MM.1S (cell line): Measurements from ENCODE around the gene SSX2IP.

Experiments
- DNase-seq: peaks from one replicate; pipeline ENCODE4 v3.0.0-alpha.2; 2015
- H2AFZ ChIP-seq: fragments of 300-600 bp; sonication (generic); 2 replicates; pipeline ENCODE4 v1.6.0; 2016; ENCODE audit warnings: antibody characterized with exemption, low read length
- H3F3A ChIP-seq: fragments of 300-600 bp; sonication (generic); 2 replicates; pipeline ENCODE4 v1.6.1; 2016; ENCODE audit warnings: mild to moderate bottlenecking, antibody characterized with exemption, low read length, moderate library complexity, mixed read lengths; ENCODE audit not compliant: insufficient read depth
- H3K27ac ChIP-seq: fragments of 300-600 bp; sonication (generic); 2 replicates; pipeline ENCODE4 v1.5.1; 2016; ENCODE audit warnings: mild to moderate bottlenecking, low read length
- H3K27me3 ChIP-seq: fragments of 300-600 bp; sonication (generic); replicated peaks from 2 replicates; pipeline ENCODE4 v1.6.0; 2016; ENCODE audit warnings: low read length; ENCODE audit not compliant: insufficient read depth
- H3K36me3 ChIP-seq: fragments of 300-600 bp; sonication (generic); replicated peaks from 2 replicates; pipeline ENCODE4 v1.6.1; 2016; ENCODE audit warnings: mild to moderate bottlenecking, low read length, mixed read lengths; ENCODE audit not compliant: insufficient read depth
- H3K4me1 ChIP-seq: fragments of 300-600 bp; sonication (generic); 2 replicates; pipeline ENCODE4 v1.6.1; 2016; ENCODE audit warnings: low read length, mixed read lengths
- H3K4me2 ChIP-seq: fragments of 300-600 bp; sonication (generic); 2 replicates; pipeline ENCODE4 v1.6.0; 2016; ENCODE audit warnings: low read depth, low read length
- H3K4me3 ChIP-seq: fragments of 300-600 bp; sonication (generic); 2 replicates; pipeline ENCODE4 v1.5.1; 2016; ENCODE audit warnings: low read length, mixed read lengths
- H3K79me2 ChIP-seq: fragments of 300-600 bp; sonication (generic); 2 replicates; pipeline ENCODE4 v1.6.1; 2016; ENCODE audit warnings: mixed run types, low read length, mixed read lengths
- H3K9ac ChIP-seq: fragments of 300-600 bp; sonication (generic); 2 replicates; pipeline ENCODE4 v1.6.1; 2016; ENCODE audit warnings: low read length, mixed read lengths
- H3K9me2 ChIP-seq: fragments of 300-600 bp; sonication (generic); replicated peaks from 2 replicates; pipeline ENCODE4 v1.6.1; 2016; ENCODE audit warnings: mild to moderate bottlenecking, low read length, mixed read lengths; ENCODE audit not compliant: insufficient read depth
- H3K9me3 ChIP-seq: fragments of 300-600 bp; sonication (generic); replicated peaks from 2 replicates; pipeline ENCODE4 v1.6.1; 2016; ENCODE audit warnings: mild to moderate bottlenecking, low read length, mixed read lengths; ENCODE audit not compliant: insufficient read depth
- H4K20me1 ChIP-seq: fragments of 300-600 bp; sonication (generic); 2 replicates; pipeline ENCODE4 v1.6.1; 2016; ENCODE audit warnings: mild to moderate bottlenecking, low read length, moderate library complexity, mixed read lengths; ENCODE audit not compliant: insufficient read depth
- EZH2 ChIP-seq: fragments of 300-600 bp; sonication (generic); optimal IDR thresholded peaks from 2 replicates; pipeline ENCODE3; 2017; ENCODE audit warnings: low read depth, mild to moderate bottlenecking, antibody characterized with exemption, low read length, mixed read lengths
- EZH2phosphoT487 ChIP-seq: fragments of 300-600 bp; sonication (generic); IDR thresholded peaks from 2 replicates; pipeline ENCODE4 v1.6.1; 2018; ENCODE audit warnings: antibody characterized with exemption, low read length
- TF ChIP-seq, protein P1 (sequence below): fragments of 300-600 bp; sonication (generic); IDR thresholded peaks from 2 replicates; pipeline ENCODE4 v1.5.1; 2016; ENCODE audit warnings: antibody characterized with exemption, low read length, mixed read lengths

The SSX2IP gene

DNA sequence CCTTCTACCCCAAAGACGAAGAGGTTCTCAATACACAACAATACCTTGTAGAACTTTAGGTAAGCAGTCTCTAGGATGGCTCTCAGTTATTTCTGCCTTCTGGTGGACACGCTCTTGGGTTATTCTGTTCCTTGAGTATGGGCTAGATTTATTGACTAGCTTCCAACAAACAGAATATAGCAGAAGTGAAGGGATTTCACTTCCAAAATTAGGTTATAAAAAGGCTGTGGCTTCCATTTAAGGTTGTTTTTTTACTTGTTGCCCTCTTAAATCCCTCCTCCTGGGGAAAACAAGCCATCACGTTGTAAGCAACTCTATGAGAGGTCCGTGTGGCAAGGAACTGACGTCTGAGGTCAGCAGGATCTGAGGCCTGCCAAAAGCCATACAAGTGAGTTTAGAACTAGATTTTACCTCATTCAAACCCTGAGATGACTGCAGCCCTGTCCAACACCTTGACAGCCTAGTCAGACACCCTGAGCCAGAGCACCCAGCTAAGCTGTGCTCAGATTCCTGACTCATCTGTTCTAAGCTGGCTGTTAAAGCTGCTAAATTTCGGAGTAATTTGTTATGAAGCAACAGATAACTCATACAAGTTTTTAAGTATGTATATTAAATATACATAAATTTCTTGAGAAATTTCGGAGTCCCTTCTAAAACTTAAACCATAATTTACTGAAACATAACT is 12.7 kb downstream of the SSX2IP start:
- no peaks in the 10 kb centered on the region for H3K9me3 ChIP-seq
- H3K27ac ChIP-seq = no peak overlapping the region
- H3K4me1 ChIP-seq = no peaks in the 10 kb centered on the region
- no peaks in the 10 kb centered on the region for H3K9me2 ChIP-seq
- H3K36me3 ChIP-seq = no peaks in the 10 kb centered on the region
- no peak for DNase-seq
- no peaks in the 10 kb centered on the region for H3K79me2 ChIP-seq
- H3K4me3 ChIP-seq = no peak overlapping the region
- H2AFZ ChIP-seq = no peak overlapping the region
- H4K20me1 ChIP-seq = no peaks in the 10 kb centered on the region
- H3F3A ChIP-seq = no peaks in the 10 kb centered on the region
- no peak for TF ChIP-seq EZH2
- TF ChIP-seq, protein P1, sequence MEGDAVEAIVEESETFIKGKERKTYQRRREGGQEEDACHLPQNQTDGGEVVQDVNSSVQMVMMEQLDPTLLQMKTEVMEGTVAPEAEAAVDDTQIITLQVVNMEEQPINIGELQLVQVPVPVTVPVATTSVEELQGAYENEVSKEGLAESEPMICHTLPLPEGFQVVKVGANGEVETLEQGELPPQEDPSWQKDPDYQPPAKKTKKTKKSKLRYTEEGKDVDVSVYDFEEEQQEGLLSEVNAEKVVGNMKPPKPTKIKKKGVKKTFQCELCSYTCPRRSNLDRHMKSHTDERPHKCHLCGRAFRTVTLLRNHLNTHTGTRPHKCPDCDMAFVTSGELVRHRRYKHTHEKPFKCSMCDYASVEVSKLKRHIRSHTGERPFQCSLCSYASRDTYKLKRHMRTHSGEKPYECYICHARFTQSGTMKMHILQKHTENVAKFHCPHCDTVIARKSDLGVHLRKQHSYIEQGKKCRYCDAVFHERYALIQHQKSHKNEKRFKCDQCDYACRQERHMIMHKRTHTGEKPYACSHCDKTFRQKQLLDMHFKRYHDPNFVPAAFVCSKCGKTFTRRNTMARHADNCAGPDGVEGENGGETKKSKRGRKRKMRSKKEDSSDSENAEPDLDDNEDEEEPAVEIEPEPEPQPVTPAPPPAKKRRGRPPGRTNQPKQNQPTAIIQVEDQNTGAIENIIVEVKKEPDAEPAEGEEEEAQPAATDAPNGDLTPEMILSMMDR = no peak
- TF ChIP-seq EZH2phosphoT487 = no peak
- H3K9ac ChIP-seq = no peak overlapping the region
- no peak overlapping the region for H3K4me2 ChIP-seq
- H3K27me3 ChIP-seq = no peaks in the 10 kb centered on the region

DNA sequence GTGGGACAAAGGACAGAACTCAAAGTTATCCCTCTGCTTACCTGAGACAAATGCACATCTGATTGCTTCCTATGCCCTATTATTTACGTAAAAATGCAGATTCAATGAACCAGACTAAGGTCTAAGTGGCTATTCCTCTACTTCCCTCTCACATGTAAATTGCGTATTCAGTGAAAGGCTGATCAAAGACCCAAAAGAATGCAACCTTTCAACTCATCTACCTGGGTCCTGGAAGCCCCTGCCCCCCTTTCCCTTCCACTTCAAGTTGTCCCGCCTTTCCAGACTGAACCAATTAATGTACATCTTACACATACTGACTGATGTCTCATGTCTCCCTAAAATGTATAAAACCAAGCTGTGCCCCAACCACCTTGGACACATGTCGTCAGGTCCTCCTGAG is 14.6 kb downstream of the SSX2IP start:
- DNase-seq = no peak
- H3K4me2 ChIP-seq = no peak overlapping the region
- no peaks in the 10 kb centered on the region for H3K4me1 ChIP-seq
- H3F3A ChIP-seq = no peaks in the 10 kb centered on the region
- H3K9ac ChIP-seq = no peak overlapping the region
- TF ChIP-seq EZH2phosphoT487 (no peak), EZH2 (no peak)
- TF ChIP-seq, protein P1 = no peak
- H4K20me1 ChIP-seq = no peaks in the 10 kb centered on the region
- H3K27ac ChIP-seq = no peak overlapping the region
- H3K9me3 ChIP-seq = no peaks in the 10 kb centered on the region
- no peaks in the 10 kb centered on the region for H3K9me2 ChIP-seq
- H3K4me3 ChIP-seq = no peak overlapping the region
- H3K79me2 ChIP-seq = no peaks in the 10 kb centered on the region
- no peak overlapping the region for H2AFZ ChIP-seq
- H3K27me3 ChIP-seq = no peaks in the 10 kb centered on the region
- H3K36me3 ChIP-seq = no peaks in the 10 kb centered on the region

DNA sequence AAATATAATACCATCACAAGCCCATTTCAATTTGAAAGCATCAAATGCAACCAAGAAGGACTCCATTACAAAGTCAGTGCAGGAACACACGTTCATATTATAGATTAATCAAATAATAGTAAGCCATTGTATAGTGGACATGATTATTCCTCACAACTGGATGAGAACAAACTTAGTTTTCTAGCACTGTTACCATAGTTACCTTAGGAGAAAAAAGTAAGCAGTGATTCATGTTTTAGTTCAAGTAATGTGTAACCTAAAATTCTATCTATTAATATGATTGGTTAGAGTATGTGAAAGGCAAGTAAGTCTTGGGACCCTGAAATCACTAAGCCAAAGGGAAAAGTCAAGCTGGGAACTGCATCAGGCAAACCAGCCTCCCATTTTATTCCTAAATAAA is 15.2 kb downstream of the SSX2IP start:
- Histone ChIP-seq H3K4me2 (no peak overlapping the region), H4K20me1 (no peaks in the 10 kb centered on the region), H3K27me3 (no peaks in the 10 kb centered on the region), H3K9me3 (no peaks in the 10 kb centered on the region), H3K4me3 (no peak overlapping the region), H3K36me3 (no peaks in the 10 kb centered on the region), H3K79me2 (no peaks in the 10 kb centered on the region), H3K9me2 (no peaks in the 10 kb centered on the region), H3K9ac (no peak overlapping the region), H3K4me1 (no peaks in the 10 kb centered on the region), H3F3A (no peaks in the 10 kb centered on the region), H3K27ac (no peak overlapping the region), H2AFZ (no peak overlapping the region)
- no peak for DNase-seq
- TF ChIP-seq EZH2phosphoT487 = no peak
- TF ChIP-seq EZH2 = no peak
- TF ChIP-seq, protein P1 = no peak
